HUES64 (cell line): ENCODE measurements around the gene VPS8.

Experiments used
- H3K27ac ChIP-seq: 2 replicates; pipeline ENCODE4 v1.7.0; 2013; ENCODE audit warnings: low read depth, low read length, inconsistent platforms
- H3K27me3 ChIP-seq: 2 replicates; pipeline ENCODE4 v1.6.1; 2013; ENCODE audit warnings: mild to moderate bottlenecking, low read length; ENCODE audit not compliant: insufficient read depth
- H3K36me3 ChIP-seq: 2 replicates; pipeline ENCODE4 v1.6.1; 2013; ENCODE audit warnings: mild to moderate bottlenecking, low read length; ENCODE audit not compliant: insufficient read depth
- H3K4me1 ChIP-seq: 2 replicates; pipeline ENCODE4 v1.6.1; 2013; ENCODE audit warnings: mild to moderate bottlenecking, low read length, moderate library complexity; ENCODE audit not compliant: insufficient read depth
- H3K4me3 ChIP-seq: 2 replicates; pipeline ENCODE4 v1.5.1; 2013; ENCODE audit warnings: mild to moderate bottlenecking, low read length, moderate library complexity
- H3K9ac ChIP-seq: 2 replicates; pipeline ENCODE4 v1.6.1; 2013; ENCODE audit warnings: mild to moderate bottlenecking, low read depth, low read length
- H3K9me3 ChIP-seq: 2 replicates; pipeline ENCODE4 v1.6.1; 2013; ENCODE audit warnings: low read depth, low read length; ENCODE audit not compliant: insufficient read depth
- WGBS: fragments of 150-250, 120-280 bp; methylation state at CpG from one replicate; pipeline ENCODE4 v1.1.7; 2013; ENCODE audit warnings: missing lambda C conversion rate; 5-methylcytosine and 5-hydroxymethylcytosine counted together

VPS8 gene

GRCh38 chr3:185081521-185081920 lies 269.6 kb downstream of the VPS8 start:
- no peaks in the 10 kb centered on the region for H3K9me3 ChIP-seq
- H3K36me3 ChIP-seq = no peaks in the 10 kb centered on the region
- 89% methylated on average over 1 of the region's 1 CpG for WGBS
- no peak overlapping the region for H3K9ac ChIP-seq
- H3K4me1 ChIP-seq = no peaks in the 10 kb centered on the region
- H3K27ac ChIP-seq = no peak overlapping the region
- no peak overlapping the region for H3K4me3 ChIP-seq
- H3K27me3 ChIP-seq = no peaks in the 10 kb centered on the region

- Histone ChIP-seq H3K9ac (no peak overlapping the region), H3K4me3 (no peak overlapping the region), H3K4me1 (no peaks in the 10 kb centered on the region), H3K27ac (no peak overlapping the region), H3K9me3 (no peaks in the 10 kb centered on the region), H3K27me3 (no peaks in the 10 kb centered on the region), H3K36me3 (no peaks in the 10 kb centered on the region)
- WGBS = 89% methylated on average over 3 of the region's 3 CpGs
Observed at GRCh38 chr3:185082149-185082548, 270.2 kb downstream of the VPS8 start.

GRCh38 chr3:185082829-185083228 lies 270.9 kb downstream of the VPS8 start:
- no peak overlapping the region for H3K27ac ChIP-seq
- H3K9ac ChIP-seq = no peak overlapping the region
- 92% methylated on average over 14 of the region's 14 CpGs for WGBS
- no peaks in the 10 kb centered on the region for H3K27me3 ChIP-seq
- no peak overlapping the region for H3K4me3 ChIP-seq
- no peaks in the 10 kb centered on the region for H3K36me3 ChIP-seq
- no peaks in the 10 kb centered on the region for H3K9me3 ChIP-seq
- H3K4me1 ChIP-seq = no peaks in the 10 kb centered on the region

GRCh38 chr3:185084402-185084801 lies 272.4 kb downstream of the VPS8 start:
- WGBS = 91% methylated on average over 5 of the region's 5 CpGs

GRCh38 chr3:185084901-185085300 lies 272.9 kb downstream of the VPS8 start:
- Histone ChIP-seq H3K27me3 (no peaks in the 10 kb centered on the region), H3K27ac (no peak overlapping the region)
- 86% methylated on average over 5 of the region's 5 CpGs for WGBS

More at GRCh38 chr3:185084402-185084801, 272.4 kb downstream of the VPS8 start:
- no peaks in the 10 kb centered on the region for H3K9me3 ChIP-seq
- H3K27me3 ChIP-seq = no peaks in the 10 kb centered on the region
- no peaks in the 10 kb centered on the region for H3K4me1 ChIP-seq
- H3K4me3 ChIP-seq = no peak overlapping the region
- no peak overlapping the region for H3K27ac ChIP-seq
- no peaks in the 10 kb centered on the region for H3K36me3 ChIP-seq
- no peak overlapping the region for H3K9ac ChIP-seq

GRCh38 chr3:185087419-185087818 lies 275.5 kb downstream of the VPS8 start:
- H3K27me3 ChIP-seq = no peaks in the 10 kb centered on the region
- 92% methylated on average over 3 of the region's 3 CpGs for WGBS
- H3K27ac ChIP-seq = no peak overlapping the region
- no peaks in the 10 kb centered on the region for H3K9me3 ChIP-seq
- H3K4me1 ChIP-seq = no peaks in the 10 kb centered on the region
- no peak overlapping the region for H3K4me3 ChIP-seq
- no peak overlapping the region for H3K9ac ChIP-seq
- no peaks in the 10 kb centered on the region for H3K36me3 ChIP-seq

More at GRCh38 chr3:185084901-185085300, 272.9 kb downstream of the VPS8 start:
- no peaks in the 10 kb centered on the region for H3K4me1 ChIP-seq
- no peak overlapping the region for H3K9ac ChIP-seq
- no peaks in the 10 kb centered on the region for H3K36me3 ChIP-seq
- no peaks in the 10 kb centered on the region for H3K9me3 ChIP-seq
- H3K4me3 ChIP-seq = no peak overlapping the region

GRCh38 chr3:185089343-185089742 lies 277.4 kb downstream of the VPS8 start:
- Histone ChIP-seq H3K27me3 (no peaks in the 10 kb centered on the region), H3K27ac (no peak overlapping the region), H3K9me3 (no peaks in the 10 kb centered on the region), H3K9ac (no peak overlapping the region), H3K36me3 (no peaks in the 10 kb centered on the region), H3K4me1 (no peaks in the 10 kb centered on the region), H3K4me3 (no peak overlapping the region)
- WGBS = 90% methylated on average over 2 of the region's 2 CpGs

- H3K9me3 ChIP-seq = no peaks in the 10 kb centered on the region
- no peak overlapping the region for H3K4me3 ChIP-seq
- H3K27ac ChIP-seq = no peak overlapping the region
- H3K4me1 ChIP-seq = no peaks in the 10 kb centered on the region
- H3K27me3 ChIP-seq = no peaks in the 10 kb centered on the region
- H3K36me3 ChIP-seq = no peaks in the 10 kb centered on the region
- H3K9ac ChIP-seq = no peak overlapping the region
Observed at GRCh38 chr3:185089751-185090150, 277.8 kb downstream of the VPS8 start.

GRCh38 chr3:185090811-185091210 lies 278.8 kb downstream of the VPS8 start:
- Histone ChIP-seq H3K9me3 (no peaks in the 10 kb centered on the region), H3K27ac (no peak overlapping the region), H3K4me3 (no peak overlapping the region), H3K27me3 (no peaks in the 10 kb centered on the region), H3K4me1 (no peaks in the 10 kb centered on the region), H3K9ac (no peak overlapping the region), H3K36me3 (no peaks in the 10 kb centered on the region)
- WGBS = 96% methylated on average over 2 of the region's 4 CpGs

GRCh38 chr3:185093116-185093515 lies 281.1 kb downstream of the VPS8 start:
- H3K36me3 ChIP-seq = no peaks in the 10 kb centered on the region
- no peaks in the 10 kb centered on the region for H3K27me3 ChIP-seq
- H3K27ac ChIP-seq = no peak overlapping the region
- H3K4me1 ChIP-seq = no peaks in the 10 kb centered on the region
- no peaks in the 10 kb centered on the region for H3K9me3 ChIP-seq
- no peak overlapping the region for H3K4me3 ChIP-seq
- H3K9ac ChIP-seq = no peak overlapping the region

- Histone ChIP-seq H3K4me3 (no peak overlapping the region), H3K9me3 (no peaks in the 10 kb centered on the region), H3K4me1 (no peaks in the 10 kb centered on the region), H3K9ac (no peak overlapping the region), H3K36me3 (no peaks in the 10 kb centered on the region), H3K27me3 (no peaks in the 10 kb centered on the region), H3K27ac (no peak overlapping the region)
- WGBS = 87% methylated on average over 4 of the region's 4 CpGs
Observed at GRCh38 chr3:185094697-185095096, 282.7 kb downstream of the VPS8 start.
